NCI-H524 treated with DMSO at 0.1 percent for 48 hours (cell line): ENCODE data around the gene NLRC3.

Experiments used
- DNase-seq: peaks from one replicate; lab custom pipeline; 2025; lab: John Stamatoyannopoulos, UW

NLRC3 gene

GRCh38 chr16:3578610-3579551 lies 1.7 kb upstream of the NLRC3 start:
- DNase-seq: no peak

GRCh38 chr16:3578121-3578520 lies 918 bp upstream of the NLRC3 start:
- DNase-seq: no peak

- no peak for DNase-seq
Measured at GRCh38 chr16:3576211-3576610, 992 bp downstream of the NLRC3 start.

- no peak for DNase-seq
Measured at GRCh38 chr16:3575491-3575890, 1.7 kb downstream of the NLRC3 start.

- no peak for DNase-seq
Measured at GRCh38 chr16:3574195-3574594, 3.0 kb downstream of the NLRC3 start.

GRCh38 chr16:3573146-3573815 lies 3.9 kb downstream of the NLRC3 start:
- no peak for DNase-seq

GRCh38 chr16:3570420-3571062 lies 6.7 kb downstream of the NLRC3 start:
- DNase-seq: no peak

GRCh38 chr16:3569851-3570250 lies 7.4 kb downstream of the NLRC3 start:
- no peak for DNase-seq

GRCh38 chr16:3566990-3567389 lies 10.2 kb downstream of the NLRC3 start:
- no peak for DNase-seq

GRCh38 chr16:3564889-3565141 lies 12.4 kb downstream of the NLRC3 start:
- DNase-seq: no peak

- no peak for DNase-seq
Measured at GRCh38 chr16:3564130-3564888, 12.9 kb downstream of the NLRC3 start.

- no peak for DNase-seq
Measured at GRCh38 chr16:3562914-3563480, 14.2 kb downstream of the NLRC3 start.

GRCh38 chr16:3561626-3562025 lies 15.6 kb downstream of the NLRC3 start:
- no peak for DNase-seq

- no peak for DNase-seq
Measured at GRCh38 chr16:3554351-3554928, 22.8 kb downstream of the NLRC3 start.

GRCh38 chr16:3553138-3553923 lies 23.9 kb downstream of the NLRC3 start:
- no peak for DNase-seq

- no peak for DNase-seq
Measured at GRCh38 chr16:3550851-3551847, 26.1 kb downstream of the NLRC3 start.

- DNase-seq: no peak
Measured at GRCh38 chr16:3549906-3550305, 27.3 kb downstream of the NLRC3 start.

- no peak for DNase-seq
Measured at GRCh38 chr16:3548859-3549258, 28.3 kb downstream of the NLRC3 start.

GRCh38 chr16:3548445-3548844 lies 28.8 kb downstream of the NLRC3 start:
- no peak for DNase-seq
